Upper lobe of right lung (tissue), 1 donor: ENCODE data around the gene CACNG4. TPM values are rescaled to one million over a fixed set of nuclear protein-coding genes. Genes with fewer than 3 reads are reported as not detected.

Source experiments
- ATAC-seq: fragments of 200-7000 bp; cut with Tn5 transposase; one replicate; pipeline ENCODE4 v1.9.1; 2020; ENCODE audit warnings: mild to moderate bottlenecking, moderate library complexity
- DNase-seq: peaks from one replicate; pipeline ENCODE4 v3.0.0-alpha.2; 2020
- H3K27ac ChIP-seq: fragments of 200-600 bp; one replicate; pipeline ENCODE4 v1.8.0; 2022
- H3K27me3 ChIP-seq: fragments of 200-600 bp; one replicate; pipeline ENCODE4 v1.8.0; 2022; ENCODE audit warnings: mild to moderate bottlenecking
- H3K36me3 ChIP-seq: fragments of 200-600 bp; one replicate; pipeline ENCODE4 v1.8.0; 2022
- H3K4me1 ChIP-seq: fragments of 200-600 bp; one replicate; pipeline ENCODE4 v1.8.0; 2022
- H3K4me3 ChIP-seq: fragments of 200-600 bp; one replicate; pipeline ENCODE4 v1.8.0; 2022; ENCODE audit warnings: mild to moderate bottlenecking
- H3K9me3 ChIP-seq: fragments of 200-600 bp; one replicate; pipeline ENCODE4 v1.8.0; 2022
- intact Hi-C: fragments of 100-400 bp; cut with DNase I; formaldehyde crosslinking; loops from one replicate; pipeline ENCODE4 v1.11.0; 2022
- total RNA-seq: library from RNA; stranded (reverse); fragmentation: NEBNext Ultra II Directional; extraction: Animal tissue kit (Norgen Biotek cat#: 25700); gene quantifications from one replicate; pipeline ENCODE4 v1.2.1, GENCODE V29; 2021
- TF ChIP-seq, protein P1 (sequence below): fragments of 200-600 bp; IDR thresholded peaks from one replicate; pipeline ENCODE4 v1.8.0; 2022; ENCODE audit warnings: antibody characterized with exemption
- donor health status: DM: no; HTN: yes; CAD: no; lungs with severe emphysema.

The CACNG4 gene
- total RNA-seq, 1 donor from 2014 or later, result 9.3 TPM

DNA sequence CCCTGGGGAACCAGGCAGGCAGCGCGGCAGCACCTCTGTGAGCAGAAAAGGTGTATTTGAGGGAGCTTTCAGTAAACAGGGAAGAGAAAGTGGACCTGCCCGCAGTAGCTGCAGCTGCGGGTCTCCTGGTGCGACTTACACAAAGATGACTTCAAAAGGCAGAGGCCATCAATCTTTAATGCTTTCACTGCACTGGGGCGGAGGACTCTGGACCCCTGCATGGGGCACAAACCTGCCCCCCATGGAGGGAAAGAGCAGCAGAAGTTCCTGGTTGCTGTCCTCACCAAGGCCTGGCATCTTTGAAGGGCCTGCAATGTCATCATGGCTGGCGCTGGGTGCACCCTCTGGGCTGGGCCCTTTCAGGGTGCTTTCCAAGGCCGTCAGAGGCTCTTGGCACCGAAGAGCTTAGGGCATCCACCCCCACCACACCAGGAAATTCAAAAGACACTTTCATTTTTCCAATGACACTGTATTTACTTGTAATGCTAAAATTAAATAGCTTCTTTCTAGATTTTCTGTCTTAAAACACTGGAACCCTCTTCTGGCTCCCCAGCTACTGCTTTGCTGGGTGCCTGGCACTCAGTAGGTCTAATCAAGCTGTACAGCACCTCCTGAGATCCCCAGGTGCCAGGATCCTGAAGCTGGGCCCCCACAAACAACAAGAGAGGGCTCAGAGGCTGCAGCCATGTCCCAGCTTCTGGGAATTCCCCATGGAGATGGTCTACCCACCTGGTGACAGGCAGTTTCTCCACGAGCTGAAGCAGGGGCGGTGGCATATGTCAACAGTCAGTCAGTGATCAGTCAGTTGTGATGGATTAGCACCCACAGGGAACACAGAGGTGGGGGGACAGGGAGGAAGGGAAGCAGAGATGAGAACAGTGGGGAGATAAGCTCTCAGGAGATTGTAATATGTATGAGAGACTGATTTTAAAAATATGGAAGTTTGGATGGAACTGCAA, 77.7 kb downstream of the CACNG4 start:
- TF ChIP-seq, protein P1, sequence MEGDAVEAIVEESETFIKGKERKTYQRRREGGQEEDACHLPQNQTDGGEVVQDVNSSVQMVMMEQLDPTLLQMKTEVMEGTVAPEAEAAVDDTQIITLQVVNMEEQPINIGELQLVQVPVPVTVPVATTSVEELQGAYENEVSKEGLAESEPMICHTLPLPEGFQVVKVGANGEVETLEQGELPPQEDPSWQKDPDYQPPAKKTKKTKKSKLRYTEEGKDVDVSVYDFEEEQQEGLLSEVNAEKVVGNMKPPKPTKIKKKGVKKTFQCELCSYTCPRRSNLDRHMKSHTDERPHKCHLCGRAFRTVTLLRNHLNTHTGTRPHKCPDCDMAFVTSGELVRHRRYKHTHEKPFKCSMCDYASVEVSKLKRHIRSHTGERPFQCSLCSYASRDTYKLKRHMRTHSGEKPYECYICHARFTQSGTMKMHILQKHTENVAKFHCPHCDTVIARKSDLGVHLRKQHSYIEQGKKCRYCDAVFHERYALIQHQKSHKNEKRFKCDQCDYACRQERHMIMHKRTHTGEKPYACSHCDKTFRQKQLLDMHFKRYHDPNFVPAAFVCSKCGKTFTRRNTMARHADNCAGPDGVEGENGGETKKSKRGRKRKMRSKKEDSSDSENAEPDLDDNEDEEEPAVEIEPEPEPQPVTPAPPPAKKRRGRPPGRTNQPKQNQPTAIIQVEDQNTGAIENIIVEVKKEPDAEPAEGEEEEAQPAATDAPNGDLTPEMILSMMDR, result no peak
- no peak for ATAC-seq
- Histone ChIP-seq H3K9me3 (no peaks in the 10 kb centered on the region), H3K4me3 (no peak overlapping the region), H3K36me3 (no peaks in the 10 kb centered on the region), H3K4me1 (no peaks in the 10 kb centered on the region), H3K27ac (no peak overlapping the region), H3K27me3 (no peaks in the 10 kb centered on the region)
- DNase-seq, result no peak
- intact Hi-C loops, result no loop called here

DNA sequence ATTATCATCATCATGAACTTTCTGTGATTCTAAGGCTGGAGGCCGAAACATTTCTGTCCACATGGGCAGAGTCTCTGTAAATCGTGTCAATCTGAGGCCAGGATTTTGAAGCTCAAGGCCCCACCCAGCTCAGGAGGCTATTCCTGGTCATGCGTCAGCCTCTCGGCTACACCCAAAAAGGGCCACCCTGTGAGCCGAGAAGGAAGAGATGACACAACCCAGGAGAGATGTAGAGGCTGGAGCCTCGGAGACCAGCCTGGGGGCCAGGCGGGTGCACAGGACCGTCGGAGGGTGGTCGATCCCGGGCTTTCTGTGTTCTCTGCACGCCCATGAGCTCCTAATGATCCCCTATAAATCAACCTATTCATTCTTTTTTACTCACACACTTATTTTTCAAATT, 78.8 kb downstream of the CACNG4 start:
- no peak overlapping the region for H3K4me3 ChIP-seq
- H3K9me3 ChIP-seq, result no peaks in the 10 kb centered on the region
- H3K27ac ChIP-seq, result no peak overlapping the region
- intact Hi-C loops, result no loop called here
- no peaks in the 10 kb centered on the region for H3K4me1 ChIP-seq
- no peak for DNase-seq
- H3K36me3 ChIP-seq, result no peaks in the 10 kb centered on the region
- no peak for ATAC-seq
- TF ChIP-seq, protein P1, result no peak
- no peaks in the 10 kb centered on the region for H3K27me3 ChIP-seq

- no peak within 1 kb of the TSS for H3K27ac ChIP-seq
- ATAC-seq (no peak), DNase-seq (no peak)
- H3K9me3 ChIP-seq, result peaks cover 6% of the 10 kb centered on the region
- no peaks in the 10 kb centered on the region for H3K36me3 ChIP-seq
- TF ChIP-seq, protein P1, result no peak
- no peaks in the 10 kb centered on the region for H3K4me1 ChIP-seq
- H3K4me3 ChIP-seq, result no peak within 1 kb of the TSS
- H3K27me3 ChIP-seq, result no peaks in the 10 kb centered on the region
- intact Hi-C loops, result no loop called here
These were observed 79.7 kb downstream of the CACNG4 start, which contains the start of gene CACNG1 for GRCh38 chr17:67044016-67044772. CACNG1 (plus strand) TSS chr17:67044554; CDS start chr17:67044661, 107 bp downstream.

DNA sequence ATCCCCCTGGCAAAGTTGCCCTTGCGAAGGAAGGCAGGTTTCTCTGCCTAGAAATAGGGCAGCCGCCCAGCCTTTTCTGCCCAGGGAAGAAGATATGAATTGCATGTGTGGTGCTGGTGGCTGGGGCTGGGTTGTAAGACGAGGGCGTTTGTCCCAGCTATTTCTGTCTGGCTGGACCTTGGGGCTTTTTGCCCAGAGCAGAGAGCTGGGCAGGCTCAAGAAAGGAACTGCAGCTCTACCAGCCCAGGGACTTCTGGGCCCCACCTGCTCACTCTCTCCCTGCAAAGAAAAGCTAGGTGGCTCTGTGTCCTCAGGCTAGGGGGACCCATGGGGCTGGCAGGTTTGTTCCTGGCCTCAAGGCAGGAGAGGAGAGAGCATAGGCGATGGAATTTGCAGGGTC, 80.4 kb downstream of the CACNG4 start:
- H3K27ac ChIP-seq, result no peak overlapping the region
- intact Hi-C loops, result no loop called here

GRCh38 chr17:67046398-67046797, 81.9 kb downstream of the CACNG4 start:
- H3K36me3 ChIP-seq, result no peaks in the 10 kb centered on the region
- intact Hi-C loops, result no loop called here
- TF ChIP-seq, protein P1, result no peak
- H3K27me3 ChIP-seq, result no peaks in the 10 kb centered on the region
- no peaks in the 10 kb centered on the region for H3K4me1 ChIP-seq
- peaks cover 10% of the 10 kb centered on the region for H3K9me3 ChIP-seq
- no peak overlapping the region for H3K27ac ChIP-seq
- H3K4me3 ChIP-seq, result no peak overlapping the region
- DNase-seq, result no peak
- no peak for ATAC-seq

More for the DNA sequence above, 80.4 kb downstream of the CACNG4 start:
- no peaks in the 10 kb centered on the region for H3K27me3 ChIP-seq
- no peaks in the 10 kb centered on the region for H3K36me3 ChIP-seq
- DNase-seq (no peak), ATAC-seq (no peak)
- H3K4me3 ChIP-seq, result no peak overlapping the region
- no peaks in the 10 kb centered on the region for H3K4me1 ChIP-seq
- H3K9me3 ChIP-seq, result peaks cover 10% of the 10 kb centered on the region
- TF ChIP-seq, protein P1, result no peak
